ENCODE measurements around the gene TRIM7. TPM values are rescaled to one million over a fixed set of nuclear protein-coding genes. Genes with fewer than 3 reads are reported as not detected.

The TRIM7 gene
- total RNA-seq, 1 experiment from 2014 or later, result 30.2 TPM

DNA sequence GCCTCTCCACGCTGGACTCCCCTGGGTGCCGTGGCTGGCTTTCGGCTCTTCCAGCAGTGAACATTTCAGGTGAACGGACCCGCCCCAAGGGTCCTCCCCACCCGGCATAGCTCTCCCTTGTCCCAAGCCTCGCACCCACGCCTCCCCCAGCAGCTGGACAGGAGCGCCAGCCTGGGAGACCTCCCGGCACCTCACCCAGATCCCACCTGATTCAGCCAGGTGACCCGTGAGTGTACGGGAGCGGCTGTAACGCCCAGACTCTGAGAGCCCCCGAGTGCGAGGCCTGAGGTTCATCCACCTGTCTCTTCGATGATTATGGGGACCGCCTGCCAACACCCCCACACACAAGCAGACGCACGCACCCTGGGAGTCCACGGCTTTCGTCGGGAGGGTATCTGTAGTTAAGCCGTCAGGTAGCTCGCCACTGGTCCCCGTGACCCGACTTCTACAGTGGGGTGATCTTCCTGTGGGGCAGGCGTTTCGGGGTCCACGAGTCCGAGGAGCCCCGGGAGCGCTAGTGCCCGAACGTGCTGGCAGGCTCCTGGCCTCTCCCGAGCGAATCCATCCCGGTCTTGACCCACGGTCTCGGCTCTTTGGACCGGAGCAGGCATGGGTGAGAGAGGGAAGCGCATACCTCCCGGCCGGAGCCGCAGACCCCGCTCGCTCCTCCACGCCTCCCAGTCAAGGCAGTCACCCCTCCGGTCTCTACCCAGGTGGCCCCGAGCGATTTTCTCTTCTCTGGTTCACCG, 14.9 kb downstream of the TRIM7 start:
- no peak overlapping the region for H3K4me3 ChIP-seq (replicated peaks in 1 of 2; ENCODE audit: low read depth in 1 of 2, low read length in 2 of 2)
- TF ChIP-seq ZFX (IDR thresholded peaks at IDR 0.05) (no peak), TCF7L2 (IDR thresholded peaks at IDR 0.05; ENCODE audit: borderline replicate concordance, extremely low read depth, insufficient read depth, insufficient read length) (no peak), EZH2 (IDR thresholded peaks at IDR 0.05) (no peak), REST (IDR thresholded peaks at IDR 0.05; ENCODE audit: low read depth) (no peak), CBX3 (IDR thresholded peaks at IDR 0.05; ENCODE audit: low read depth) (no peak), POLR2AphosphoS5 (IDR thresholded peaks at IDR 0.05; ENCODE audit: low read depth, low read length) (no peak), YY1 (IDR thresholded peaks at IDR 0.05; ENCODE audit: extremely low read depth, insufficient replicate concordance, low read depth, low read length) (no peak), ELF1 (IDR thresholded peaks at IDR 0.05; ENCODE audit: borderline replicate concordance, low read depth) (no peak), POLR2A (IDR thresholded peaks at IDR 0.05; ENCODE audit: borderline replicate concordance, extremely low read depth, insufficient read depth, insufficient read length) (no peak), EGR1 (IDR thresholded peaks at IDR 0.05; ENCODE audit: low read depth) (no peak), ZNF274 (IDR thresholded peaks at IDR 0.05; ENCODE audit: low read depth, low read length) (no peak), EZH2phosphoT487 (IDR thresholded peaks at IDR 0.05; ENCODE audit: borderline replicate concordance) (no peak), CTCF (IDR thresholded peaks at IDR 0.05 in 2 of 3, conservative IDR thresholded peaks at IDR 0.05 in 1 of 3; ENCODE audit: borderline replicate concordance in 1 of 3, insufficient read depth in 1 of 3, low read depth in 2 of 3, low read length in 2 of 3) (no peak), SRF (IDR thresholded peaks at IDR 0.05; ENCODE audit: low read depth) (no peak), CEBPB (IDR thresholded peaks at IDR 0.05; ENCODE audit: low read depth) (no peak), FOSL1 (IDR thresholded peaks at IDR 0.05; ENCODE audit: low read depth) (no peak), SP1 (IDR thresholded peaks at IDR 0.05; ENCODE audit: low read depth) (no peak)
- TF ChIP-seq, protein P1, sequence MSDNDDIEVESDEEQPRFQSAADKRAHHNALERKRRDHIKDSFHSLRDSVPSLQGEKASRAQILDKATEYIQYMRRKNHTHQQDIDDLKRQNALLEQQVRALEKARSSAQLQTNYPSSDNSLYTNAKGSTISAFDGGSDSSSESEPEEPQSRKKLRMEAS (IDR thresholded peaks at IDR 0.05), result no peak
- TF ChIP-seq, protein P2, sequence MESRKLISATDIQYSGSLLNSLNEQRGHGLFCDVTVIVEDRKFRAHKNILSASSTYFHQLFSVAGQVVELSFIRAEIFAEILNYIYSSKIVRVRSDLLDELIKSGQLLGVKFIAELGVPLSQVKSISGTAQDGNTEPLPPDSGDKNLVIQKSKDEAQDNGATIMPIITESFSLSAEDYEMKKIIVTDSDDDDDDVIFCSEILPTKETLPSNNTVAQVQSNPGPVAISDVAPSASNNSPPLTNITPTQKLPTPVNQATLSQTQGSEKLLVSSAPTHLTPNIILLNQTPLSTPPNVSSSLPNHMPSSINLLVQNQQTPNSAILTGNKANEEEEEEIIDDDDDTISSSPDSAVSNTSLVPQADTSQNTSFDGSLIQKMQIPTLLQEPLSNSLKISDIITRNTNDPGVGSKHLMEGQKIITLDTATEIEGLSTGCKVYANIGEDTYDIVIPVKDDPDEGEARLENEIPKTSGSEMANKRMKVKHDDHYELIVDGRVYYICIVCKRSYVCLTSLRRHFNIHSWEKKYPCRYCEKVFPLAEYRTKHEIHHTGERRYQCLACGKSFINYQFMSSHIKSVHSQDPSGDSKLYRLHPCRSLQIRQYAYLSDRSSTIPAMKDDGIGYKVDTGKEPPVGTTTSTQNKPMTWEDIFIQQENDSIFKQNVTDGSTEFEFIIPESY (IDR thresholded peaks at IDR 0.05; ENCODE audit: extremely low read depth, insufficient replicate concordance, low read length), result no peak
- peak overlapping the region; percentile 90 for H3K4me2 ChIP-seq (ENCODE audit: low read length)
- H3K36me3 ChIP-seq (ENCODE audit: control insufficient read depth in 1 of 2, insufficient read depth in 2 of 2, low read length in 2 of 2), result no peaks in the 10 kb centered on the region
- peak overlapping the region; percentile 76; the same call in 1 of the 2 replicates for H3K27ac ChIP-seq (ENCODE audit: low read depth, low read length)
- no peaks in the 10 kb centered on the region for H3K9me2 ChIP-seq (ENCODE audit: insufficient read depth)
- H3K9ac ChIP-seq (ENCODE audit: low read length), result no peak overlapping the region
- no peak for DNase-seq (ENCODE audit: low read depth, low spot score)
- no peaks in the 10 kb centered on the region for H4K20me1 ChIP-seq (ENCODE audit: insufficient read depth)
- H3K79me2 ChIP-seq (ENCODE audit: insufficient read depth, low read length), result 0 out of 2 replicates have a peak, but pooled peaks cover 6% of the 10 kb centered on the region
- H3K4me1 ChIP-seq (ENCODE audit: control insufficient read depth in 1 of 2, insufficient read depth in 2 of 2, low read length in 2 of 2), result peaks cover 21 to 54% of the 10 kb centered on the region in 2 experiments
- intact Hi-C loops (cut with micrococcal nuclease), result loop anchor here (2.0 kb wide), 1 partner anchor 17 kb away; no protein-coding TSS in a partner anchor
- RAD21 ChIA-PET (ENCODE audit: low non-redundant PET in 1 of 2, low total read pairs in 2 of 2, uncharacterized antibody in 2 of 2, unreplicated experiment in 2 of 2), result no interaction called here
- no peak for ATAC-seq
- POLR2A ChIA-PET, result interaction anchor here (0.9 to 3.2 kb wide), 2 partner anchors 15 to 54 kb away, joined by 3 to 10 read pairs; partner anchors contain the start of genes RACK1 and TRIM7
- no peak overlapping the region for H2AFZ ChIP-seq (ENCODE audit: low read depth, low read length, poor library complexity, severe bottlenecking)
- no peaks in the 10 kb centered on the region for H3K27me3 ChIP-seq (ENCODE audit: insufficient read depth, low read length)
- CTCF ChIA-PET, result interaction anchor here (0.6 to 1.6 kb wide), 2 partner anchors 22 to 330 kb away, joined by 3 to 4 read pairs; no protein-coding TSS in a partner anchor
- no peaks in the 10 kb centered on the region for H3K9me3 ChIP-seq (ENCODE audit: control insufficient read depth in 1 of 2, insufficient read depth in 1 of 2, low read depth in 1 of 2, low read length in 2 of 2)
- BruUV-seq (replicated peaks), result no TSS peak

Measured in HCT116 (cell line).